PFSK-1 (cell line): ENCODE measurements around the gene DCHS1.

Experiments used
- FOXP2 ChIP-seq: optimal IDR thresholded peaks from 2 replicates; pipeline ENCODE3; 2011; ENCODE audit warnings: borderline replicate concordance, control low read depth, inconsistent platforms; ENCODE audit not compliant: insufficient read depth; ENCODE audit errors: extremely low read length, extremely low read depth
- POLR2AphosphoS5 ChIP-seq: IDR thresholded peaks from 2 replicates; pipeline ENCODE4 v1.6.1; 2012; ENCODE audit warnings: low read depth, mild to moderate bottlenecking, control low read depth, low read length, moderate library complexity
- SIN3A ChIP-seq: IDR thresholded peaks from 2 replicates; pipeline ENCODE4 v1.6.1; 2012; ENCODE audit warnings: mild to moderate bottlenecking, low read length, moderate library complexity, borderline replicate concordance; ENCODE audit not compliant: insufficient read depth
- TAF1 ChIP-seq: IDR thresholded peaks from 2 replicates; pipeline ENCODE4 v1.6.1; 2012; ENCODE audit warnings: low read length, control low read depth, borderline replicate concordance; ENCODE audit not compliant: insufficient read depth
- TF ChIP-seq, protein P1 (sequence below), 2 experiments: IDR thresholded peaks; 2 replicates each; pipeline versions ENCODE4 v1.6.1 to v1.8.0; 2011 to 2012; ENCODE audit warnings: low read depth in 2 of 2, low read length in 2 of 2, control low read depth in 1 of 2, inconsistent platforms in 1 of 2, mild to moderate bottlenecking in 1 of 2, moderate library complexity in 1 of 2; ENCODE audit not compliant: insufficient read depth in 1 of 2

Gene DCHS1

GRCh38 chr11:6627762-6628241 lies 27.8 kb downstream of the DCHS1 start:
- TF ChIP-seq FOXP2 (no peak), TAF1 (no peak), SIN3A (no peak), POLR2AphosphoS5 (no peak)
- TF ChIP-seq, protein P1, sequence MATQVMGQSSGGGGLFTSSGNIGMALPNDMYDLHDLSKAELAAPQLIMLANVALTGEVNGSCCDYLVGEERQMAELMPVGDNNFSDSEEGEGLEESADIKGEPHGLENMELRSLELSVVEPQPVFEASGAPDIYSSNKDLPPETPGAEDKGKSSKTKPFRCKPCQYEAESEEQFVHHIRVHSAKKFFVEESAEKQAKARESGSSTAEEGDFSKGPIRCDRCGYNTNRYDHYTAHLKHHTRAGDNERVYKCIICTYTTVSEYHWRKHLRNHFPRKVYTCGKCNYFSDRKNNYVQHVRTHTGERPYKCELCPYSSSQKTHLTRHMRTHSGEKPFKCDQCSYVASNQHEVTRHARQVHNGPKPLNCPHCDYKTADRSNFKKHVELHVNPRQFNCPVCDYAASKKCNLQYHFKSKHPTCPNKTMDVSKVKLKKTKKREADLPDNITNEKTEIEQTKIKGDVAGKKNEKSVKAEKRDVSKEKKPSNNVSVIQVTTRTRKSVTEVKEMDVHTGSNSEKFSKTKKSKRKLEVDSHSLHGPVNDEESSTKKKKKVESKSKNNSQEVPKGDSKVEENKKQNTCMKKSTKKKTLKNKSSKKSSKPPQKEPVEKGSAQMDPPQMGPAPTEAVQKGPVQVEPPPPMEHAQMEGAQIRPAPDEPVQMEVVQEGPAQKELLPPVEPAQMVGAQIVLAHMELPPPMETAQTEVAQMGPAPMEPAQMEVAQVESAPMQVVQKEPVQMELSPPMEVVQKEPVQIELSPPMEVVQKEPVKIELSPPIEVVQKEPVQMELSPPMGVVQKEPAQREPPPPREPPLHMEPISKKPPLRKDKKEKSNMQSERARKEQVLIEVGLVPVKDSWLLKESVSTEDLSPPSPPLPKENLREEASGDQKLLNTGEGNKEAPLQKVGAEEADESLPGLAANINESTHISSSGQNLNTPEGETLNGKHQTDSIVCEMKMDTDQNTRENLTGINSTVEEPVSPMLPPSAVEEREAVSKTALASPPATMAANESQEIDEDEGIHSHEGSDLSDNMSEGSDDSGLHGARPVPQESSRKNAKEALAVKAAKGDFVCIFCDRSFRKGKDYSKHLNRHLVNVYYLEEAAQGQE (IDR thresholded peaks at IDR 0.05; ENCODE audit: insufficient read depth in 1 of 2, low read depth in 2 of 2, low read length in 2 of 2), result no peak

DNA sequence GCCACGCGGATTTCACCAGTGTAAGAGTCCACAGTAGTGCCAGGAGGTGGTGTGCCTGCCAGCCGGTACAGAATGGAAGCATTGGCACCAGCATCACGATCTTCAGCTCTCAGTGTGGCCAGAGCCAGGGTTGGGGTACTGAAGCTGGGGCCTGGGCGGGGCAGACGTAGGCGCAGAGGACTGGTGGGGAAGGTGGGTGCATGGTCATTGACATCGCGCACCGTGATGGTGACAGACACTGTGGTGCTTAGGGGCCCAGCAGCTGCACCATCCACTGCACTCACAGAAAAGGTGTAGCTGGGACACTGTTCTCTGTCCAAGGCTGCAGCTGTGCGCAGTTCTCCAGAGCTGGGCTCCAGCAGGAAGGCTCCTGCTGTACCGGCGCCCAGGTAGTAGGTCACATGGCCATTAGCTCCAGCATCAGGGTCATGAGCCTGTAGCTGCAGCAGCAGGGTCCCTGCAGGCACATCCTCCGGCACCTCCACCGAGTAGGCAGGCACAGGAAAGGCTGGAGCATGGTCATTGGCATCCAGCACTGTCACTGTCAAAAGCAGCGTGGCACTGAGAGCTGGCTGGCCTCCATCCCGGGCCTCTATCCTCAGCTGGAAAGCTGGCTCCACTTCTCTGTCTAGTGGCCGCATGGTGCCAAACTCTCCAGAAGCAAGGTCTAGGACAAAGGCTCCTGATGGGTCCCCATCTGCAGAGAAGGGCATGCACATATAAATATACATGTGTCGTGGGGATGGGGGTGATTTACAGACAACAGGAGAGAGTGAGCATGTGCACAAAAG lies 28.4 kb downstream of the DCHS1 start:
- TF ChIP-seq SIN3A, result no peak
- TF ChIP-seq FOXP2, result no peak
- no peak for TF ChIP-seq POLR2AphosphoS5
- TF ChIP-seq TAF1, result no peak
- TF ChIP-seq, protein P1 (IDR thresholded peaks at IDR 0.05; ENCODE audit: insufficient read depth in 1 of 2, low read depth in 2 of 2, low read length in 2 of 2), result no peak

DNA sequence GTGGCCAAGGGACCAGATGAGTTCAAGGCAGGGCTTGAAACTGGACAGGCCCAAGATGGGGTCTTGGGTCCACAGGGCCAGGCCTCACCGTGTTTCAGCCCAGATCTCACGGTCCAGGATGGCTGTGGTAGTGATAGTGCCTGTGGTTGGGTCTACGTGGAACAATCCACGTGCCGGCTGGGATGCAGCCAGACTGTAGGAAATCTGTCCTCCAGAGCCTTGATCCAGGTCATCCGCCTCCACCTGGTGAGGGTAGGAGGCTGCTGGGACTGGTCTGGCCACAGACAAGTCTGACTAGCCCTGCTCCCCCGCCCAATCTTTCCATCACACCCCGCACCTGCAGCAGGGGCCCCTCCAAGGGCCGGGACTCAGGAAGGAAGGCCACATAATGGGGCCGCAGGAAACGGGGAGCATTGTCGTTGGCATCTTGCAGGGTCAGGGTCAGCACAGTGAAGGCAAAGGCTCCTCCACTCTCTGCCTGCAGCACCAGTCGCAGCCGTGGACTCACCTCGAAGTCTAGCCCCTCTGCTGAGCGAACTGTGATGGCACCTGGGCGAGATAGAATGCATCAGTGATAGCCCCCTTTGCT lies 29.7 kb downstream of the DCHS1 start:
- TF ChIP-seq TAF1 (no peak), POLR2AphosphoS5 (no peak), SIN3A (no peak), FOXP2 (no peak)
- TF ChIP-seq, protein P1 (IDR thresholded peaks at IDR 0.05; ENCODE audit: insufficient read depth in 1 of 2, low read depth in 2 of 2, low read length in 2 of 2), result no peak

DNA sequence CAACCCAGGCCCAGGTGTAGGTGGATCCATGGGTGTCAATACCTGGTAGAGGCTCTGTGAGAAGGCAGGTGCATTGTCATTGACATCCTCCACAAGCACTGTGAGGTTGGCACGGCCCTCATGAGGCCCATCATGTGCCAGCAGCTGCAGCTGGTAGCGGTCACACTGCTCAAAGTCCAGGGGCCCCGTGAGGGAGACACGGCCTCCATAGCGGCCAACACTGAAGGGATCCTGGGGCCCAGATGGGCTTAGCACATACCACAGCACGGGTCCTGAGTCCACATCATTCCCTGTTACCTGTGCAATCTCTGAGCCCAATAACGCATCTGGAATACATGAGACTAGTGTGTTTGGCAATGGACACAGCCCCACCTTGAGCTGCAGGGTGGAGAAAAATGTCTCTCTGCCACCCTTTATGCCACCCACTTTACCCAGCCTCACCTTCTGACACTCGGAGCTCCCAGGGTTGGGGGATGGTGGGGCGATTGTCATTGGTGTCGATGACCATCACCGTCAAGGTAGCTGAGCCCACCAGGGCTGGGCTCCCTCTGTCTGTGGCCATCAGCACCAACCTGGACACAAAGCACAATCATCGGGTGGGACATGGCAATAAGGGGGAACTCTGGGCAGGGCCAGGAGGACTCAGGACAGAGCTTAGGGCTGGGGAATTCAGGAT lies 30.3 kb downstream of the DCHS1 start:
- no peak for TF ChIP-seq POLR2AphosphoS5
- TF ChIP-seq, protein P1 (IDR thresholded peaks at IDR 0.05; ENCODE audit: insufficient read depth in 1 of 2, low read depth in 2 of 2, low read length in 2 of 2), result no peak
- TF ChIP-seq FOXP2, result no peak
- TF ChIP-seq SIN3A, result no peak
- no peak for TF ChIP-seq TAF1
